Mesothelial cell of epicardium (in vitro differentiated cells): ENCODE measurements around the gene CTNNA2. TPM values are rescaled to one million over a fixed set of nuclear protein-coding genes. Genes with fewer than 3 reads are reported as not detected.

Source experiments
- DNase-seq, 2 experiments: peaks; one replicate each; pipeline ENCODE4 v3.0.0; 2021; ENCODE audit warnings: low spot score in 2 of 2; ENCODE audit not compliant: unreplicated experiment in 2 of 2
- H3K27ac Mint-ChIP-seq: 2 replicates; pipeline ENCODE4 v1.8.0; 2021; ENCODE audit warnings: mixed read lengths
- H3K27me3 Mint-ChIP-seq: 2 replicates; pipeline ENCODE4 v1.8.0; 2021; ENCODE audit warnings: low read depth, mixed read lengths
- H3K36me3 Mint-ChIP-seq: 2 replicates; pipeline ENCODE4 v1.8.0; 2021; ENCODE audit warnings: mixed read lengths
- H3K4me1 Mint-ChIP-seq: 2 replicates; pipeline ENCODE4 v1.8.0; 2021; ENCODE audit warnings: mixed read lengths
- H3K4me3 Mint-ChIP-seq: 2 replicates; pipeline ENCODE4 v1.8.0; 2021; ENCODE audit warnings: mild to moderate bottlenecking, moderate library complexity, mixed read lengths
- H3K9me3 Mint-ChIP-seq: 2 replicates; pipeline ENCODE4 v1.8.0; 2021; ENCODE audit warnings: mixed read lengths
- CTCF ChIP-seq: fragments of 200-600 bp; sonication (generic); IDR thresholded peaks from one replicate; pipeline ENCODE4 v1.5.0; 2021; ENCODE audit warnings: antibody characterized with exemption; ENCODE audit not compliant: unreplicated experiment
- total RNA-seq: library from RNA; stranded (reverse); gene quantifications from 3 replicates; pipeline ENCODE4 v1.2.1, GENCODE V29; 2021

The CTNNA2 gene
- total RNA-seq, 1 donor from 2014 or later: 4.9 TPM

GRCh38 chr2:79935046-79935732 lies 422.3 kb downstream of the CTNNA2 start:
- H3K36me3 Mint-ChIP-seq: no peaks in the 10 kb centered on the region
- H3K4me3 Mint-ChIP-seq: peak overlapping the region; percentile 59
- H3K9me3 Mint-ChIP-seq: no peaks in the 10 kb centered on the region
- no peak for DNase-seq
- no peak for TF ChIP-seq CTCF
- peaks cover 8% of the 10 kb centered on the region for H3K27me3 Mint-ChIP-seq
- peaks cover 22% of the 10 kb centered on the region for H3K4me1 Mint-ChIP-seq
- peak overlapping the region; percentile 39 for H3K27ac Mint-ChIP-seq

DNA sequence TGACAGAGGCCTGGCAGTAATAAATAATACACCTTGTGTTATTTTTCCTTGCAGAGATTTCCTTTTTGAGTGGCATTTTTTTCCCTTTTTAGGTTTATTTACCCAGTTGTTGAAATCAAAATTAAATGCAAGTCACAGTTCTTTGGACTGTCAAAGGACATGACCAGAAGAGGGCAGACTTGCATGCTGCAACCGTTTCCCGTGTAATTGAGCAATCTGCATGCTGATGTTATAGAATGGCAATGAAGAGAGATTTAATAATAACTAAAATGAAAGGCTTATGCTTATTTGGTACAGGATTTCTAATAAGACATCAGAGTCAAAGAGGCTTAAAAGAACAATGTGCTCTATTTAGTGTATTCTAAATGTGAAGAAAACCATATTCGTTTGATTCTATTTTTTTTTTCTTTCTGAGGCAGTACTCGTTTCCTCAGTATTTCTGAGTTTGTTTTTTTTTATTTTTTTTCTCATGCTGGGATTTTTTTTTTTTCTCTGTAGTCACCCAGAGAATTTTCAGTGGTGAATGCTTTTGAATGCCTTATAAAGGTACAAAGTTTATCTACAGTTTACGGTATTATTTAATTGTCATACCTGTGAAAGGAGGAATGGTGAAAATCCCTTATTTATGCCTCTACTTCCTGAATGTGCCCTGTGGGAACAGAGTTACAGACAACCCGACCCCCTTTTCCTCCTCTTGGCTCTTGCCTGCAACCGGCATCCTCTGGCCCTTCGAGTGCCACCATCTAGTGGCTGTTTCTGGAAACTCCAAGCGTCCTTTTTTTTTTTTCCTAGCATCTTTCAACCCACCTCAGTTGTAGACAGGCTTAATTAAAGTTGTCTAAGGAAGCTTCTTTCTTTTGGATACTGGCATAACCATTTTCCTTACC lies 423.2 kb downstream of the CTNNA2 start:
- peaks cover 8% of the 10 kb centered on the region for H3K27me3 Mint-ChIP-seq
- peak overlapping the region; percentile 59 for H3K4me3 Mint-ChIP-seq
- DNase-seq: peak in 1 of 2 experiments; percentile 51
- H3K36me3 Mint-ChIP-seq: no peaks in the 10 kb centered on the region
- peaks cover 22% of the 10 kb centered on the region for H3K4me1 Mint-ChIP-seq
- no peaks in the 10 kb centered on the region for H3K9me3 Mint-ChIP-seq
- peak overlapping the region; percentile 74 for H3K27ac Mint-ChIP-seq
- TF ChIP-seq CTCF: no peak

DNA sequence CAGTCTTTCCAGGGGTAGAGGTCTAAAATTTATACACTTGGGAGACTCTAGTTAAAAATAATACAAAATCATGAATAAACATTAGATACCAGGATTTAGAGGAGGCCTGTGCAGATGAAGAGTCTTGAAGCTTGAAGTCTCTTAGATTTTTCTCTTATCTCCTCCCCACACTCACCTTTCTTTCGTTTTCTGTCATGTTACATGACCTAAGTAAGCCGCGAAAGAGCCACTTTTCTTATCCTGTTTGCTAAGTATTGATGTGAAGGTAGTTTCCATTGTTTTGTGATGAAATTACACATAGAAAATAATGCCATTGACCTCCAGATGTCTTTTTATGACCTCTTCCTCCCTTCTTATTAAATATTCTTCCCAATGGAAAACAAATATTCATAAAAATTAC lies 423.9 kb downstream of the CTNNA2 start:
- no peak overlapping the region for H3K27ac Mint-ChIP-seq
- peaks cover 22% of the 10 kb centered on the region for H3K4me1 Mint-ChIP-seq
- TF ChIP-seq CTCF: no peak
- H3K36me3 Mint-ChIP-seq: no peaks in the 10 kb centered on the region
- H3K27me3 Mint-ChIP-seq: peaks cover 6% of the 10 kb centered on the region
- H3K4me3 Mint-ChIP-seq: no peak overlapping the region
- H3K9me3 Mint-ChIP-seq: no peaks in the 10 kb centered on the region
- no peak for DNase-seq

GRCh38 chr2:79938648-79939047 lies 425.8 kb downstream of the CTNNA2 start:
- no peaks in the 10 kb centered on the region for H3K27me3 Mint-ChIP-seq
- no peak overlapping the region for H3K4me3 Mint-ChIP-seq
- H3K27ac Mint-ChIP-seq: no peak overlapping the region
- no peak for DNase-seq
- TF ChIP-seq CTCF: no peak
- peaks cover 22% of the 10 kb centered on the region for H3K4me1 Mint-ChIP-seq
- no peaks in the 10 kb centered on the region for H3K36me3 Mint-ChIP-seq
- no peaks in the 10 kb centered on the region for H3K9me3 Mint-ChIP-seq

GRCh38 chr2:79940364-79940763 lies 427.5 kb downstream of the CTNNA2 start:
- Mint-ChIP-seq H3K4me1 (peaks cover 16% of the 10 kb centered on the region), H3K36me3 (no peaks in the 10 kb centered on the region), H3K27ac (no peak overlapping the region), H3K9me3 (no peaks in the 10 kb centered on the region), H3K4me3 (no peak overlapping the region), H3K27me3 (no peaks in the 10 kb centered on the region)
- no peak for TF ChIP-seq CTCF
- no peak for DNase-seq
